Measurements from ENCODE around the gene FMO5.

- TF ChIP-seq POLR2A (IDR thresholded peaks at IDR 0.05), result no peak
- TF ChIP-seq CTCF (IDR thresholded peaks at IDR 0.05), result no peak
These were observed 10.8 kb downstream of the FMO5 start for GRCh38 chr1:147214325-147214724.
